Activated T-cell treated with anti-CD3 and anti-CD28 coated beads, Interleukin-2, amount 50 U/mL, for 72 hours (primary cell): ENCODE measurements around the gene TRIO. TPM values are rescaled to one million over a fixed set of nuclear protein-coding genes. Genes with fewer than 3 reads are reported as not detected.

ENCODE experiments used
- ATAC-seq, 2 donors: fragments of 150-1000 bp; cut with Tn5 transposase; replicated peaks in 1 of 2; 2 replicates each; pipeline ENCODE4 v1.10.0; 2021; ENCODE audit warnings: moderate library complexity in 2 of 2, mild to moderate bottlenecking in 1 of 2
- DNase-seq, 2 donors: peaks; one replicate each; pipeline ENCODE4 v3.0.0; 2021 to 2022; ENCODE audit warnings: mixed read lengths in 1 of 2
- H3K27ac Mint-ChIP-seq: one replicate; pipeline ENCODE4 v1.8.0; 2022; ENCODE audit warnings: mild to moderate bottlenecking, moderate library complexity, mixed read lengths
- H3K27me3 Mint-ChIP-seq: one replicate; pipeline ENCODE4 v1.8.0; 2022; ENCODE audit warnings: low read depth, mixed read lengths
- H3K36me3 Mint-ChIP-seq, 2 donors: one replicate each; pipeline ENCODE4 v1.8.0; 2022; ENCODE audit warnings: mixed read lengths in 2 of 2, mild to moderate bottlenecking in 1 of 2; ENCODE audit not compliant: insufficient read depth in 2 of 2
- H3K4me1 Mint-ChIP-seq: one replicate; pipeline ENCODE4 v1.8.0; 2022; ENCODE audit warnings: low read depth, mixed read lengths
- H3K4me3 Mint-ChIP-seq, 2 donors: one replicate each; pipeline ENCODE4 v1.8.0; 2022; ENCODE audit warnings: mild to moderate bottlenecking in 2 of 2, mixed read lengths in 2 of 2, moderate library complexity in 2 of 2
- H3K9me3 Mint-ChIP-seq, 2 donors: one replicate each; pipeline ENCODE4 v1.8.0; 2022; ENCODE audit warnings: mixed read lengths in 2 of 2
- total RNA-seq, 2 donors: library from RNA; stranded (reverse); gene quantifications; one replicate each; pipeline ENCODE4 v1.2.3, GENCODE V29; 2022

The TRIO gene
- total RNA-seq, 2 donors from 2014 or later: 13.2 to 14.0 TPM

DNA sequence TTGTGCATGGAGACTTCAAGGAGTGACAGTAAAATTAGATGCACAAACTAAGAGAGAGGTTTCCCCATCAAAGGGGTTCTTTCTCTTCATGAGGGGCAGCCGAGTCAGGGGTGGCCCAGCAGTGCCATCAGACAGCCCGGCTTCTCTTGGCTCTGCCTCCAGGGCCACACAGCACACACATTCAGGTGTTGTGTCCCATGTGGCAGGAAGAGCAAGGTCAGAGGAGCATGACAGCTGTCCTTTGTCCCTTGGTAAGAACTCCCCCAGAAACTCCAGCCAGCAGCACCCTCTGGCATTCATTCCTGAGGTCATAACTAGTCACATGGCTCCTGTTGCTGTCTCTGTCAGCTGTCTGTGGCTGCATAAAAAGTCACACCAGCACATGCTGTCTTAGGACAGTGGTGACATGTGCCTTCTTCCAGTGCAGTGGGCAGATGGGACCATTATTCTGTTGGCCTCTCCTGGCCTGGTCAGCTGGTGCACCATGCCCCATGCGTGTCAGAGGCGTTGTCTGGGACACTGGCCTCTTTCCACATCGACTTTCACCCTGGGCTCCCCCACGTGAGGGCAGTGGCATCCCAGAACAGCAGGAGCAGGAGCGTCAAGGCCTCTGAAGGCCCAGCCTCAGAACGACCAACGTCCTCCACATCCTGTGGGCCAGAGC lies 360.0 kb downstream of the TRIO start:
- no peaks in the 10 kb centered on the region for H3K27me3 Mint-ChIP-seq
- no peak for ATAC-seq
- no peaks in the 10 kb centered on the region for H3K4me1 Mint-ChIP-seq
- no peaks in the 10 kb centered on the region for H3K9me3 Mint-ChIP-seq
- H3K36me3 Mint-ChIP-seq: no peaks in the 10 kb centered on the region
- no peak for DNase-seq
- H3K4me3 Mint-ChIP-seq: no peak overlapping the region
- H3K27ac Mint-ChIP-seq: no peak overlapping the region

DNA sequence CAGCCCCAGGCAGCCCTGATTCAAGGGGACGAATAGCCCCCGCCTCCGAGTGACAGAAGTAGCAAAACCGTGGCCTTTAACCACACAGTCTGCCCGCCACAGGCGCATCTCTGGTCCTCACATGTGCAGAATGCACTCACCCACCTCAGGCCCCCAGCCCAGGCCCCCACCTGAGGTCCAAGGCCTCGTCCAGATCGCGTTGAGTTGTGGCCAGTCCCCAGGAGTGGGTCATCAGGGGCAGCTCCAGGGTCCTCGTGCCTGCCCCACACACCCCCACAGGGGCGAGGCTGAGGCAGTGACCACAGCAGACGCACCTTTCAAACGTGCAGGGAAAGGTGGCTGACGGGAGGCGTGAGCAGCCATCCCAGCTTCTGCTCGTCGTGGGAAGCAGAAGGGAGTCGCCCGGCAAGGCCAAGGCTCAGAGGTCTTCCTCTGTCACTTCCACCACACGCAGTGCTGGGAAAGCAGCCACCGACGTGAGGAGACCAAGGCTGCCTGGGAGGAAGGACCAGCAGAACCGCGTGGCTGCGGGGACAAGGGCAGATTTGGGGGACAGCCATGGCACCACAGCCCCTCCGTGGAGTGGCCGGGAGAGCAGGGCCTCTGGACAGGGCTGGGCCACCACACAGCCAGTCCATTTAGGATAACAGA lies 360.7 kb downstream of the TRIO start:
- no peak overlapping the region for H3K27ac Mint-ChIP-seq
- no peaks in the 10 kb centered on the region for H3K9me3 Mint-ChIP-seq
- H3K27me3 Mint-ChIP-seq: no peaks in the 10 kb centered on the region
- H3K4me3 Mint-ChIP-seq: no peak overlapping the region
- no peak for ATAC-seq
- DNase-seq: no peak
- no peaks in the 10 kb centered on the region for H3K36me3 Mint-ChIP-seq
- H3K4me1 Mint-ChIP-seq: no peaks in the 10 kb centered on the region

DNA sequence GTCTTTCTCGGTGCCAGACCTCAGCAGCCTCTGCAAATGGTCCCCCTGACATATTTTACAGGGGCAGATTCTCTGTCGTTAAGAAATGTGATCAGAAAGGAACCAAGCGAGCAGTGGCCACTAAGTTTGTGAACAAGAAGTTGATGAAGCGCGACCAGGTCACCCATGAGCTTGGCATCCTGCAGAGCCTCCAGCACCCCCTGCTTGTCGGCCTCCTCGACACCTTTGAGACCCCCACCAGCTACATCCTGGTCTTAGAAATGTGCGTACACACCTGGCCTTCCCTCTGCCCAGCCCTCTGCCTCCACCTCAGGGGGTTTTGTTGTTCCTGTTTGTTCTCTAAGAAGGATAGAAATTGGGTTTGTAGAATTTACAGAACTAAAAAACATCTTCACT lies 361.2 kb downstream of the TRIO start:
- DNase-seq (no peak), ATAC-seq (no peak)
- Mint-ChIP-seq H3K36me3 (no peaks in the 10 kb centered on the region), H3K9me3 (no peaks in the 10 kb centered on the region), H3K27me3 (no peaks in the 10 kb centered on the region), H3K27ac (no peak overlapping the region), H3K4me1 (no peaks in the 10 kb centered on the region), H3K4me3 (no peak overlapping the region)

DNA sequence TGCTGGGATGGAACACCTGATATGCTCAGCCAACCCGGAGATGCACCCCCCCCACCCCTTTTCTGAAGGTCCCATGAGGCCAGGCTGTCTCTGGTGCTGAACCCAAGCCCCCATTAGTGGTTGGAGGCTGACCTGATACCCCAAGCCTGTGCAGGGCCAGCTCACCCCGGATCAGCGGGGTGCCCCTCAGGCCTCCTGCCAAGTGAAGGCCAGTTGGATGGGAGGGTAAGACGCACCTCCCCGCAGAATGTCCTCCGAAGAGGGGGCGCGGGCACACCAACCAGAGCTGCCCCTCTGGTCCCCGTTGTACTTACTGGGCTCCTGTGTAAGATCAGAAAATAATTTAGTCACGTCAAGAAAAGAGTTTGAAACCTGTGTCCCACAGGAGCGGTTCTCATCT lies 361.7 kb downstream of the TRIO start:
- no peaks in the 10 kb centered on the region for H3K4me1 Mint-ChIP-seq
- H3K9me3 Mint-ChIP-seq: no peaks in the 10 kb centered on the region
- no peaks in the 10 kb centered on the region for H3K27me3 Mint-ChIP-seq
- no peaks in the 10 kb centered on the region for H3K36me3 Mint-ChIP-seq
- ATAC-seq (no peak), DNase-seq (no peak)
- H3K4me3 Mint-ChIP-seq: no peak overlapping the region
- H3K27ac Mint-ChIP-seq: no peak overlapping the region

DNA sequence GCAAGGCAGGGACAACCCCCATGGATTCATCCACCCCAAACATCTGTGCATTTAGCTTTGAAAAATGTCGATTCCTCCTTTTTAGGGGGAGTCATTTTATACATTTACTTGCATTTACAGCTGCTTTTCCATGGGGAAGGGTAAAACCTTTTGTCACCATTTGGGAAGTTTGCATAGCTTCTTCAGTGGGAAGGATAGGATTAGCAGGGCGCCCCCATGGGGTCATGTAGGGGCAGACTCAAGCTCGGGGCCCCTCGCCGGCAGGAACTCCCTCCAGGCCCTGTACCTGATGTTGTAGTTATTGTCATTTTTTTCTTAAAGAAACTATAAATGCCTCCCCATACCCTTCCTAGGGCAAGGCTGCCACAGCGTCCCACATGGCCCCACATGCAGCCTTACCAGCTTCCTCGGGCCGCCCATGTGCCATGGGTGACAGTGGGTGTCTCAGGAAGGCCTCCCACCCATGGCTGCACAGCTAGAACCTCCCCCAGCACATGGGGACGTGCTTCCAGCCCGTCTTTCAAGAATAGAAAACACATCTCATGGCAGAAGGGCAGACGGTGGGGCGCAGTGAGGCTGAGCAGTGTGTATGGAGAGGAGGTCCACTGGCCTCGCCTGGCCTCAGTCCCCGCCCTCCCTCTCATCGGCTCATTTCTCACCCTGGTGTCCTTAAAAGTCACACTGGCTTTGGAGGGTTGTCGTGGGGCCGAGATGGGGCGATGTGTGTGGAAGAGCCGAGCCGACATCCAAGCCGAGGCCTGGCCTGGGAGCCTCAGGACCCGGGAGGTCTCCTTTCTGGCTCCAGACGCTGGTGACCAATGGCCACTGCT lies 362.4 kb downstream of the TRIO start:
- no peak for DNase-seq
- Mint-ChIP-seq H3K4me1 (no peaks in the 10 kb centered on the region), H3K27me3 (no peaks in the 10 kb centered on the region), H3K36me3 (no peaks in the 10 kb centered on the region), H3K4me3 (no peak overlapping the region), H3K27ac (no peak overlapping the region), H3K9me3 (no peaks in the 10 kb centered on the region)
- ATAC-seq: no peak

DNA sequence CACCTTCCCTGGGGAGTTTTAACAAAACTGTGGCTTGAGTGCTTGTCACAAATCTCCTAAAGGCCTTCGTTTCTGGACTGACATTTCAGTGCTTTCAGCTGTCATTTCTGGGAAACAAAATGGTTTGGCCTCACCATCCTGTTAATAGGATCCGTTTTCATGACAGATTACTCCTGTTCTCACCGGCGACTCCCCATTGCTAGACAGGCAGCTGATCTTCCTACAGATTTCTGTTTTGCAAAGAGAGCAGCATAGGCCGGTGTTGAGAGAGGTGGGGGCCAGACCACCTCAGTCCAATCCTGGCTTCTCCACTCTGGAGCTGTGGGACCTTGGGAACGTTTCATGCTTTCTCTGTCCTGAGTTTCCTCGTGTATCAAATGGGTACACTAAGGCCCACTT lies 363.0 kb downstream of the TRIO start:
- no peak overlapping the region for H3K27ac Mint-ChIP-seq
- no peaks in the 10 kb centered on the region for H3K27me3 Mint-ChIP-seq
- no peak for DNase-seq
- H3K4me1 Mint-ChIP-seq: no peaks in the 10 kb centered on the region
- ATAC-seq: no peak
- H3K4me3 Mint-ChIP-seq: no peak overlapping the region
- no peaks in the 10 kb centered on the region for H3K36me3 Mint-ChIP-seq
- no peaks in the 10 kb centered on the region for H3K9me3 Mint-ChIP-seq

DNA sequence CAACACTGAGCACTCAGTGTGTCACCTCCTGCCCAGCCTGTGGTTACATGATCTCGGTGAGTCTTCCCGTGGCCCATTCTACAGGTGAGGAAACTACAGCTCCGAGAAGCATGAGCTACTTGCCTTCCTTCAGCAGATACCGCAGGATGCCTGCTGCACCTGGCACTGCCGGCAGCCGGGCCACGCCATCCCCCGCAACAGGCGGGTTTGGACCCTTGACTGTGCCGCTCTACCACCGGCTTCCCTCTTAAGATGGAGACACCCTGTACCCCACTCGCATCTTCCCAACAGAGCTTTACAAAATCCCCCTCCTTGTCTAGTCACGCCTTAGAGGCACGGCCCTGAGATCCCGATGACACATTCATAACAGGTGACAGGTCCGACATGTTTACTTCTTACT lies 363.5 kb downstream of the TRIO start:
- Mint-ChIP-seq H3K9me3 (no peaks in the 10 kb centered on the region), H3K36me3 (no peaks in the 10 kb centered on the region), H3K4me1 (no peaks in the 10 kb centered on the region), H3K4me3 (no peak overlapping the region), H3K27ac (no peak overlapping the region), H3K27me3 (no peaks in the 10 kb centered on the region)
- DNase-seq: no peak
- ATAC-seq: no peak

DNA sequence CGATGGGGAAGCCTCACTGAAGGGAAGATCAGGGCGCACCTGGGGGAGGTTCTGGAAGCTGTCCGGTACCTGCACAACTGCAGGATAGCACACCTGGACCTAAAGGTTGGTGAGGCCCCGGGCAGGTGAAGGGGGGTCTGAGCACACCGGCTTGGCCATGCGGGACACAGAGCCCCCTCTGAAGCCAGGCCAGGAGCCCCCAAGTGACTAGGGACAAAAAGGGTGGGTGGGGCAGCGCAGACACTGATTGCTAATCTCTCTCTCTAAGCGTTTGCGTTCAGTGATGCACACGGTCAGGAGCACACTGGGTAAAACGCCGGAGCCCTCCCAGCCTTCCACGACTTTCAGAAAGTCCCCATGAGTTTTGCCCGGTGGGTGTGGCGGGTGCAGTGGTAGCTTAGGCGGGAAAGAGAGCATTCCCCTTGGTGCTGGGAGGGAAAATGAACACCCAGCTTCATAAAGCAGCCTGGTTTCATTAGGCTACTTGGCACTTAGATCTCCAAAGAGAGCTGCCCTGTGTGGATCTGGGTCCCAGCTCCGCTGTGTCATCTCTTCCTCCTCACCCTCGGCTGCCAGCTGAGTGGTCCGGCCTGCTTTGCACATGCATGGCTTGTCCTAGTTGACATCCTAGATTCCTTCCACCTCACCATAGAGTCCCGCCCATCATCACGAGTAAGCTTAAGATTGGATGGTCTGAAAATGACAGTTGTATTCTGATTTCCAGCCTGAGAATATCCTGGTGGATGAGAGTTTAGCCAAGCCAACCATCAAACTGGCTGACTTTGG lies 364.2 kb downstream of the TRIO start:
- Mint-ChIP-seq H3K9me3 (no peaks in the 10 kb centered on the region), H3K27ac (no peak overlapping the region), H3K27me3 (no peaks in the 10 kb centered on the region), H3K36me3 (no peaks in the 10 kb centered on the region), H3K4me3 (no peak overlapping the region), H3K4me1 (no peaks in the 10 kb centered on the region)
- ATAC-seq (no peak), DNase-seq (no peak)

DNA sequence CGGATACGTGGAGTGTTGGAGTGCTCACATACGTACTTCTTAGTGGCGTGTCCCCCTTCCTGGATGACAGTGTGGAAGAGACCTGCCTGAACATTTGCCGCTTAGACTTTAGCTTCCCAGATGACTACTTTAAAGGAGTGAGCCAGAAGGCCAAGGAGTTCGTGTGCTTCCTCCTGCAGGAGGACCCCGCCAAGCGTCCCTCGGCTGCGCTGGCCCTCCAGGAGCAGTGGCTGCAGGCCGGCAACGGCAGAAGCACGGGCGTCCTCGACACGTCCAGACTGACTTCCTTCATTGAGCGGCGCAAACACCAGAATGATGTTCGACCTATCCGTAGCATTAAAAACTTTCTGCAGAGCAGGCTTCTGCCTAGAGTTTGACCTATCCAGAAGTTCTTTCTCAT lies 364.9 kb downstream of the TRIO start:
- Mint-ChIP-seq H3K27ac (no peak overlapping the region), H3K4me1 (no peaks in the 10 kb centered on the region), H3K9me3 (no peaks in the 10 kb centered on the region), H3K36me3 (no peaks in the 10 kb centered on the region), H3K27me3 (no peaks in the 10 kb centered on the region), H3K4me3 (no peak overlapping the region)
- DNase-seq: no peak
- ATAC-seq: no peak

DNA sequence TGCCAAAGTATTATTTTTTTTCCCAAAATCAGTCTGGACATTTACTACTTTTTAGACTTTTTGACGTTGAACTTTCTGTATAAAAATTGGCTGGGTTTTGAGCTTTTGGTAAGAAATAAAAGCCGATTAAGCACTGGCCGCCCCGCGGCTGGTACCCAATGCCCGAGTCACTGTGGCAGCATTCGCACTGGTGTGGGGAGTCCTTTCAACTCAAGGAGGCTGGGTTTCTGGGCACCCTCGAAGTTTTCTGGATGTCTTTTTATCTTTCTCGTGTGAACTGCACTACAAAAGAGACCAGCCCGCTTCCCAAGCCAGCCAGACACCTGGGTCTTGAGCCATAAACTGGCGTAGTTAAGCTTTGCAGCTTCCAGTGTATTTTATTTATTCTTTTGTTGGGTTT lies 366.4 kb downstream of the TRIO start:
- Mint-ChIP-seq H3K27ac (no peak overlapping the region), H3K9me3 (no peaks in the 10 kb centered on the region), H3K36me3 (no peaks in the 10 kb centered on the region), H3K4me1 (no peaks in the 10 kb centered on the region), H3K27me3 (no peaks in the 10 kb centered on the region), H3K4me3 (no peak overlapping the region)
- ATAC-seq (no peak), DNase-seq (no peak)

DNA sequence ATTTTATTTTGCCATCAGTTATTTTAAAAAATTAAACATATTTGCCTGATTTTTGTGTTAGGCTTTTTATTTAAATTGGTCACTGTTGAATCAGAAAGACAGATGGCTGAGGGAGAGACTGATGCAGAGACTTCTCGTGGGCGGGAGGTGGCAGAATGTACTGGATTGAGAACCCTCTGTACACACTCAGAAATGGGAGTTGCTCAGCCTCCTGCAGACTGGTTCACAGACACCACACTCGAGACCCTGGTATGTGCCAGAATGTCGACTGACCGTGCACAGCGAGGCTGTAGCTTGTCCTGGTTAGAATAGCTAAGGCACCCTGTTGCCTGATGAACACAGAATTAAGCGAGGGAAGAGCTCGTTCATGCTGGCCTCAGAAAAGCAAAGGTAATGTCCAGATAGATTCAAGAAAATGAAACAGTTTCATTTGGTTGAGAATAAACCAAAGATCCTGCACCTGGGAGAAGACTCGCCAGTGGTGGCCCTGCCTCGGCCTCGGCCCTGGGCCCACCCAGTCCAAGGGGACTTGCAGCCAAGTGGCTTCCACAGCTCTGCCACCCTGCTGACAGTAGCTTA lies 367.1 kb downstream of the TRIO start:
- Mint-ChIP-seq H3K9me3 (no peaks in the 10 kb centered on the region), H3K36me3 (no peaks in the 10 kb centered on the region), H3K4me1 (no peaks in the 10 kb centered on the region)

DNA sequence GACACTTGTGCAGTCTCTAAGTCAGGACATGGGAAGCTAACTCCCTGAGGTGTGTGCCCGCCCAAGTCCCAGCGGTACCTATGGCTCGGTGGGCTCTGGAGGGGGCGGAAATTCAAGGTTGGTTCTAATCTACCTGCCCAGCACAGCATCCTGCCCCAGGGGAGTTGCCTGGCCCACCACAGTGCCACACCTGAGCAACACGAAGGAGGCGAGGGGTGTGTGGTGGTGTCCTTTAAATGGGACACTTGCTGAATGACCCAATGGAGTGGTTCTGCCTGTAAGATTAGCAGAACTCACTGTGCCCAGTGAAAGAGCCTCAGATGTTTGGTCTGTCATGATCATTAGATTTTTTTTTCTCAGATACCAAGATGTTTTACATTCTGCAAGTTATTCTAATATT lies 367.7 kb downstream of the TRIO start:
- H3K27ac Mint-ChIP-seq: no peak overlapping the region
- ATAC-seq: no peak
- no peaks in the 10 kb centered on the region for H3K27me3 Mint-ChIP-seq
- no peaks in the 10 kb centered on the region for H3K4me1 Mint-ChIP-seq
- peaks cover 2% of the 10 kb centered on the region in 2 donors for H3K9me3 Mint-ChIP-seq
- peaks cover 2% of the 10 kb centered on the region in 2 donors for H3K36me3 Mint-ChIP-seq
- no peak overlapping the region for H3K4me3 Mint-ChIP-seq
- DNase-seq: no peak

More for the DNA sequence above, 367.1 kb downstream of the TRIO start:
- DNase-seq (no peak), ATAC-seq (no peak)
- no peaks in the 10 kb centered on the region for H3K27me3 Mint-ChIP-seq
- no peak overlapping the region for H3K27ac Mint-ChIP-seq
- H3K4me3 Mint-ChIP-seq: no peak overlapping the region

DNA sequence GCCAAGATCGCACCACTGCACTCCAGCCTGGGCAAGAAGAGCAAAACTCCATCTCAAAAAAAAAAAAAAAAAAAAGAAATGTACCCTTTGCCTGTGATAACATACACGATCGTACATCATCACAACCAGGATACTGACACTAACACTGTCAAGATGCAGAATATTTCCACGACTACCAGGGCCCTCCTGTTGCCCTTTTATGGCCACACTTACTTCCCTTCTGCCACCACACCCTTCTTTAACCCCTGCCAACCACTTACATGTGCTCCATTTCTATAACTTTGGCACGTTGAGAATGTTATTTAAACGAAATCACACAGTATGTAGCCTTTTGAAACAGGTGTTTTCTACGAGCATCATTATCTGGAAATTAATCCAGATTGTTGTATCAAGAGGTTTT lies 369.4 kb downstream of the TRIO start:
- peaks cover 2 to 4% of the 10 kb centered on the region in 2 donors for H3K36me3 Mint-ChIP-seq
- no peaks in the 10 kb centered on the region for H3K27me3 Mint-ChIP-seq
- H3K4me3 Mint-ChIP-seq: no peak overlapping the region
- peaks cover 4 to 5% of the 10 kb centered on the region in 2 donors for H3K9me3 Mint-ChIP-seq
- no peak overlapping the region for H3K27ac Mint-ChIP-seq
- H3K4me1 Mint-ChIP-seq: no peaks in the 10 kb centered on the region
- ATAC-seq (no peak), DNase-seq (no peak)
